Measurements from ENCODE around the gene SRD5A1.

The SRD5A1 gene, protein sequence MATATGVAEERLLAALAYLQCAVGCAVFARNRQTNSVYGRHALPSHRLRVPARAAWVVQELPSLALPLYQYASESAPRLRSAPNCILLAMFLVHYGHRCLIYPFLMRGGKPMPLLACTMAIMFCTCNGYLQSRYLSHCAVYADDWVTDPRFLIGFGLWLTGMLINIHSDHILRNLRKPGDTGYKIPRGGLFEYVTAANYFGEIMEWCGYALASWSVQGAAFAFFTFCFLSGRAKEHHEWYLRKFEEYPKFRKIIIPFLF

GRCh38 chr5:6632888-6633468, at the start of gene SRD5A1, which contains the start of gene NSUN2:
TSS of gene SRD5A1 (plus strand) at chr5:6633440. CDS start at chr5:6633577, 137 bp downstream.
TSS of gene NSUN2 (minus strand) at chr5:6633044. CDS start at chr5:6632979, 65 bp downstream.
- DNase-seq (ENCODE audit: low read depth): peak; percentile 74

GRCh38 chr5:6584101-6584645, 49.1 kb upstream of the SRD5A1 start:
- DNase-seq (ENCODE audit: low read depth): no peak

GRCh38 chr5:6584727-6585126, 48.5 kb upstream of the SRD5A1 start:
- DNase-seq (ENCODE audit: low read depth): no peak

- no peak for DNase-seq (ENCODE audit: low read depth)
These were observed 48.1 kb upstream of the SRD5A1 start for GRCh38 chr5:6585168-6585567.

DNA sequence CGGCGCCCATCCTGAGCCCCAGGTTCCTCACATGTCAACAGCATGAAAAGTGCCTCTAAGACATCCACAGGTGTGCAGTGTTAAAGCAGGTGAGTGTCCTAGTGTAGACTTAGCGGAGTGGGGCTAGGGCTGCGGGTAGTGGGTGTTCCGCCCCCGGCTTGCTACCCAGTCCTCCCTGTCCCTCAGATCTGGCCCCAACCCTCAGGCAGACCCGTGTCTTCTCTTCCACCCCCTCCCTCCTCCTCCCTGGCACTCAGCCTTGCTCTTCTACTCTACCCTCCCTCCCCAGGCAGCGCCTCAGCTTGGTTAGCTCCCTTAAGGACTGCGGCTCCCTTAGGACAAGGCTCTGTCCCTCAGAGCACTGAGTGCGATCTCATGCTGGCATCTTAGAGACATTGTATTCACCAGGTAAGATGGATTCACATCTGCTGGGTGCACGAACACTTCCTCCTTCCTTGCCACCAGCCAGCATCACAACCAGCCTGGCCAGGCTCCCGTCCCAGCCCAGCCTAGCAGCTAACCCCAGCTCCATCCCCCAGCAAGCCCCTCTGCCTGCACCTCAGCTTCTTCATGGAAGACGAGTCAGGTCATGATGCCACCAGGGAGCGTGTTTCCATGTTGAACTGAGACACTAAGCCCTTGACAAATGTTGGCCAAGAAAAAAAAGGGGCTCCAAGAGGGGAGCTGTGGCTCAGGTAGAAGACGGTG, 47.1 kb upstream of the SRD5A1 start:
- no peak for DNase-seq (ENCODE audit: low read depth)

DNA sequence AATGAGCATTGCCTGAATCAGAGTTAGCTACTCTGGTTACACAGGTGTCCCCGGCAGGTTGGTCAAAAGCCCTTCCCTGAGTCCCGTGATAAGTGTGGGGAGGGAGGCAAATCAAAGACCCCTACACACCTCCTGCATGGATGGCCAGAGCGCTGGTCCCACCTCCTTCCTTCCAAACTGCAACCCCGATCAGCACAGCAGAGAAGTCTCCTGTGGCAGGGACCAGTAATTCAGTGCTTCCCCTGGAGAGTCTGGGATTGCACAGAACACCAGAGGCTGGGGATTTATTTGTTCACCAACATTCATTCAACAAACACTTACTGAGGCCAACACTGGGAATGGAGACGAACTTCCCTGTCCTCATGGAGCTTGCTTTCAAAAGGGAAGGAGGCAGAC, 46.6 kb upstream of the SRD5A1 start:
- no peak for DNase-seq (ENCODE audit: low read depth)

DNA sequence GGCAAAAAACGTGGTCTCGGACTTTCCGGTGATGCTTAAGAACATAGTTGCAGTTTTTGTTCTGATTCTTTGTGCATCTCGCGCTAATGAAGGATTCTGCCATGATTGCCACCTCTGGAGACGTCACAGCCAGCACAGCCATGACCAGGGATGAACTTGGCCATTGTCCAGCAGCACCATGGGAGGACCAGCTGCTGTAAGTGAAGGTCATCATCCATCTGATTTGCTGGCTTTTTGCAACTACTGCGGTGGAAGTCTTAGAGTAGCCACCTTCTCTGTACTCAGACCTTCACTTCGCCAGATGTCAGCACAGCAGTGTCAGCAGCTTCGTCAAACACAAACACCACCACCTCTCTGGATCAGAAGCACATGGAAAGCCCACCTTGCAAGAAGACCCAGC, 46.1 kb upstream of the SRD5A1 start:
- DNase-seq (ENCODE audit: low read depth): no peak

GRCh38 chr5:6590581-6590980, 42.7 kb upstream of the SRD5A1 start:
- DNase-seq (ENCODE audit: low read depth): no peak

DNA sequence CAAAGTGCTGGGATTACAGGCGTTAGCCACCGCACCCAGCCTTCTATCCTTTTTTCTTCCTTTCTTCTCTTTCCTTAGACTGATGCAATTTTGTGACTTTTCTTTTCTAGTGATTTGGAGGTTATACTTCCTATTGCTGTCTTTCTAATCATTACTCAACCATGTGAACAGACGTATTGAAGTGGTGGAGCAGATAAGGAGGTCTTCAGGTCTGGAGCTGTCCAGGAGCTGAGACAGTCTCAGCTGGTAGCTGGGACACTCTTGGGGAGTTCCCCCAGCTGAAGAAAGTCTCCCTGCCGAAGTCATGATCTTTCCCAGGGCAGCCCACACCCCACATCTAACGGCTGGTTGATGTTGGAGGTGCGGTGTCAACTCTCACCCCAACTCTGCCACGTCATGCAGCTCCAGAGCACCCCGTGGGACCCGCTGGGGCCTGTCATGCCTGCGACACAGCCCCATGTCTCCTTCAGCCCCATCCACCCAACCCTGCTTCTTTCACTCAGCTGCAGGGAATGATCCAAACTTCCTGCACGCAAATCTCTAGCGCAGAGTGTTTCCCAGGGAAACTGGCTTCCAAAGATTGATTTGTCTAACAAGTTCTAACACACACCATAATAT, 41.5 kb upstream of the SRD5A1 start:
- DNase-seq (ENCODE audit: low read depth): no peak

DNA sequence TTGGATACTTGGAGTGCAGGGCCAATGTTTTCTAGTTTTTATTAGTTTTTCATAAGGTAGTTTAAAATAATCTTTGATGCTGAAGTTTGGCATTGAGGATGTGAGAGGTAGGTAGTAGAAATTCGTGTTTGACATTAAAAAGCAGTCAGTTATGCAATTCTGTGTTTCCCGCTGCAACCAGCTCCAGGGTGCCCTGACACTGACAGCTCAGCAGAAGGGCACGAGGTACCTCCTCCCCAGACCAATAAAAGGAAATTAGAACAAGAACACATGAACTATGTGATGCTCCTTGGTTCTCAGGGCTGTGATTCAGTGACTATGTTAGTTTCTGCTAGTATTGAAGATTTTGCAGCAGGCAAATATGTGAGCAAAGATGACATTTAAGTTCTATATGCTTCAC, 40.6 kb upstream of the SRD5A1 start:
- peak; percentile 26 for DNase-seq (ENCODE audit: low read depth)

DNA sequence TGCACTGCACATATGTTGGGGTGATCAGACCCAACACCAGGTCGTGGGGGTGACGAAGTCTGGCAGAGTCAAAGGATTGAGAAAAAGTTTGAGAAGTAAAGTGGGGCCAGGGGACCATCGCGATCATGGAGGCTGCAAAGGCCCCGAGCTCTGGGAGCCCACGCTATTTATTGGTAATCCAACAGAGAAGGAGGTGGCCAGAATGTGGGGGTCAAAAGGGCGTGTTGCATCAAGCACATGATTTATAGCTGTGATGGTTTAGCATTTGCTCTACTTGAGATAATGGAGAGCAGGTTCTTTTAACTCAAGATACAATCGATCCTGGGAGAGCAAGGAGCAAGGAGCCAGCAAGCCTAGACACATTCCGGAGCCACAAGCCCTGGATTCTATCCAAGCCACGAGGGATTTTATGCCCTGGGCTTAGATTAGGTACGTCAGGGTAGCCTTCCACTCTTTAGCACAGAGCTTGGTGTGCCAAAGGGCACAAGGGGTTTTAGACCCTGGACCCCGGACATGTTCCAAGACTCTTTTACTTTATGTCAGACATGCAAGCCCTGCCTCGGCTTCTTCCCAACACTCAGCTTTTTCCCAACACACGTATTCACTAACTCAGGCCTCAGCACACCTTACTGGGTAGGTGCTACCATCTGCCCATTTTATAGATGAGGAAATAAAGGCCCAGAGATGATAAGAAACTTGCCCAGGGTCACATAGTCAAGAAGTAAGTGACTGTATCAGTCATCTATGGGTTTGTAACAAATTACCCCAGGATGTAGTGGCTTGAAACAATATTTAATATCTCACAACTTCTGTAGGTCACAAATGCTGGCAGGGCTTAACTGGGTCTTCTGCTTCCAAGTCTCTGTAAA, 39.9 kb upstream of the SRD5A1 start:
- DNase-seq (ENCODE audit: low read depth): no peak

DNA sequence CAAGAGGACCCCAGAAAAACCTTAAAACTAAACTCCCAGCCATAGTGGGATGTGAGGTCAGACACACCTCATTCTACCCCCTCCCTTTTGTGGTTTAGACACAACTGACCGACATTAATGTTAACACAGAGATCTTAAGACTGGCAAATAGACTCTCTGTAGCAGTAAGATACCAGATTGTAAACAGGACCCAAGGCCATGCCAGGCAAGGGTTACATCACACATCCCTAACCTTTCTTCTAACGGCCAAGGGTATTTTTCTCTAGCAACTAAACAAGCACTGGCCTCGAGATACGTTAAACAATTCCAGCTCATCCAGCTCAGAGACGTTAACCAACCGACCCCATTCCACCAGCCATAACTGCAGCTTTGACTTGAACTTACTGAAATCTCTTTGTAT, 39.2 kb upstream of the SRD5A1 start:
- no peak for DNase-seq (ENCODE audit: low read depth)

DNA sequence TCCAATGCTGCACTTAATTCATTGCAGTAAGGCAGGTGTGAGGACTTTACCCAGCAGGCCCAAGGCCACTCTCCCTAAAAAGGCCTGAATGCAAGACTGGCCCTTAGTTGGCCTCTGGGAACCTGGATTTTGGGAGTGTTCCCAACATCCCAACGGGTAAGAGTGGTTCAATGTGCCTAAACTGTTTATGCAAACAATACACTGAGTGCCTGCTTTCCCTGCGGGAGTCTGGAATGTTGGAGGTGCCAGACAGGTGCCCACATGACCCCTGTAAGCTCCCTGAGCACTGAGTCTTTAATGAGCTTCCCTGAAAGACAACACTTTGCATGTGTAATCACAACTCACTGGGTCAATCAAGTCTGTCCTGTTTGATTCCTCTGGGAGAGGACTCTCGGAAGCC, 37.8 kb upstream of the SRD5A1 start:
- no peak for DNase-seq (ENCODE audit: low read depth)

- DNase-seq (ENCODE audit: low read depth): no peak
These were observed 36.9 kb upstream of the SRD5A1 start for GRCh38 chr5:6596388-6596787.

DNA sequence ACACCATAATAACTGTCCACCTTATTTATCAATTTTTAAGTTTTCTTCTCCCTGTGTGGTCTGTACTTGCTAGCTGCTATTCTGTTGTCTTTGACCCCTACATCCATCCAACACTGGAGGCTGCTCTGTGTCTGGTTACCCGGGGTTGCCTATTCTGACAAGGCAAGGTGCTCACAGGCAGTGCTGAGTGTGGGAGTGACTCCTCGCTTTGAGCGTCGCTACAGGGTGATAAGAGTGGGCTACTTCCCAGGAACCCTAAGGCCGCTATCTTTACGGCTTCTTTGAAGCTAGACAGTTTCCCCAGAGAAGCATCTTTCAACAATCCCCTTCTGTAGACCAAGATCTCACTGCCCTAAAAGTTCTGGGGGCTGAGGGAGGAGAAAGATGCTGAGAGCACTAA, 35.7 kb upstream of the SRD5A1 start:
- DNase-seq (ENCODE audit: low read depth): no peak

- no peak for DNase-seq (ENCODE audit: low read depth)
These were observed 34.8 kb upstream of the SRD5A1 start for GRCh38 chr5:6598351-6598900.

GRCh38 chr5:6599739-6600138, 33.5 kb upstream of the SRD5A1 start:
- no peak for DNase-seq (ENCODE audit: low read depth)

GRCh38 chr5:6601271-6601670, 32.0 kb upstream of the SRD5A1 start:
- DNase-seq (ENCODE audit: low read depth): no peak

GRCh38 chr5:6601816-6602215, 31.4 kb upstream of the SRD5A1 start:
- DNase-seq (ENCODE audit: low read depth): no peak

DNA sequence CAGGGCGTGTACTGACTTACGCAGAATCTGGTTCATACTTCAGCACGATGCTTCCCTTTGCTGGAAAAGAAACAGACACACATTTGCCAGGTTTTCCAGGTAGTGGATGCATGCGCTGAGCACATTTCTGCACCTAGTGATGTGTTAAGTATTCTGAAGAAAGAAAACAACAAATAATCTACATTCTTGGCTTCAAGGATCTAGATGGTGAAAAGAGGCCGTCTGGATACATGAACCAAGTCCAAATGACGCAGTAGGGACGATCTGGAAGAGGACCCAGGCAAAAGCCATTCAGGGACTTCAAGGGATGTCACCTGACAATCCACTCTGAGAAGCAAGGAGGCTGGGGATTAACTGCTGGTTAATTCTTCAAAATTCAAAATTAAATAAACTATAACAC, 30.8 kb upstream of the SRD5A1 start:
- no peak for DNase-seq (ENCODE audit: low read depth)

GRCh38 chr5:6603643-6604042, 29.6 kb upstream of the SRD5A1 start:
- DNase-seq (ENCODE audit: low read depth): no peak
